H9 (cell line): ENCODE results near the gene ZNF382. TPM values are rescaled to one million over a fixed set of nuclear protein-coding genes. Genes with fewer than 3 reads are reported as not detected.

Experiments used
- DNase-seq: peaks from one replicate; pipeline ENCODE4 v3.0.0-alpha.2; 2017
- H2AFZ ChIP-seq: one replicate; pipeline ENCODE4 v1.6.1; 2013; ENCODE audit warnings: mild to moderate bottlenecking, low read length, control low read depth, moderate library complexity
- H2AK5ac ChIP-seq: 2 replicates; pipeline ENCODE4 v1.6.1; 2013; ENCODE audit warnings: low read length, control low read depth, mixed read lengths; ENCODE audit not compliant: insufficient read length
- H2BK120ac ChIP-seq: one replicate; pipeline ENCODE4 v1.6.1; 2013; ENCODE audit warnings: low read depth, mild to moderate bottlenecking, low read length, control low read depth, inconsistent platforms; ENCODE audit not compliant: poor library complexity, severe bottlenecking
- H2BK12ac ChIP-seq: 2 replicates; pipeline ENCODE4 v1.6.1; 2013; ENCODE audit warnings: low read length, control low read depth, mixed read lengths, low read depth; ENCODE audit not compliant: insufficient read length
- H2BK15ac ChIP-seq: 2 replicates; pipeline ENCODE4 v1.6.1; 2013; ENCODE audit warnings: low read depth, low read length, control low read depth
- H2BK20ac ChIP-seq: one replicate; pipeline ENCODE4 v1.6.1; 2013; ENCODE audit warnings: low read depth, mild to moderate bottlenecking, low read length, control low read depth, inconsistent platforms; ENCODE audit not compliant: poor library complexity, severe bottlenecking
- H2BK5ac ChIP-seq: 2 replicates; pipeline ENCODE4 v1.6.1; 2013; ENCODE audit warnings: low read length, control low read depth, mixed read lengths; ENCODE audit not compliant: insufficient read length
- H3K14ac ChIP-seq: 2 replicates; pipeline ENCODE4 v1.6.1; 2013; ENCODE audit warnings: low read length, control low read depth; ENCODE audit not compliant: insufficient read depth
- H3K18ac ChIP-seq: 2 replicates; pipeline ENCODE4 v1.6.1; 2013; ENCODE audit warnings: low read depth, mild to moderate bottlenecking, mixed read lengths, low read length, control low read depth; ENCODE audit not compliant: insufficient read length
- H3K23ac ChIP-seq: 2 replicates; pipeline ENCODE4 v1.6.1; 2013; ENCODE audit warnings: low read length, control low read depth, mixed read lengths, low read depth; ENCODE audit not compliant: insufficient read length
- H3K23me2 ChIP-seq: 2 replicates; pipeline ENCODE4 v1.6.1; 2013; ENCODE audit warnings: low read depth, mild to moderate bottlenecking, mixed read lengths, low read length, control low read depth; ENCODE audit not compliant: insufficient read length, poor library complexity, severe bottlenecking
- H3K27ac ChIP-seq: 2 replicates; pipeline ENCODE4 v1.5.1; 2013; ENCODE audit warnings: low read length, control low read depth, mixed read lengths, low read depth; ENCODE audit not compliant: insufficient read length
- H3K27me3 ChIP-seq: 2 replicates; pipeline ENCODE4 v1.6.1; 2013; ENCODE audit warnings: low read length, control low read depth, inconsistent platforms; ENCODE audit not compliant: insufficient read depth
- H3K4ac ChIP-seq: 2 replicates; pipeline ENCODE4 v1.6.1; 2013; ENCODE audit warnings: low read depth, mild to moderate bottlenecking, control low read depth, inconsistent platforms, low read length, moderate library complexity
- H3K4me1 ChIP-seq: 2 replicates; pipeline ENCODE4 v1.6.1; 2013; ENCODE audit warnings: low read length, control low read depth, inconsistent platforms; ENCODE audit not compliant: insufficient read depth
- H3K4me2 ChIP-seq: 2 replicates; pipeline ENCODE4 v1.6.1; 2013; ENCODE audit warnings: low read length, control low read depth, mixed read lengths; ENCODE audit not compliant: insufficient read length, insufficient read depth
- H3K56ac ChIP-seq: 2 replicates; pipeline ENCODE4 v1.6.1; 2013; ENCODE audit warnings: low read depth, mild to moderate bottlenecking, mixed read lengths, low read length, control low read depth; ENCODE audit not compliant: insufficient read length
- H3K79me1 ChIP-seq: 2 replicates; pipeline ENCODE4 v1.6.1; 2013; ENCODE audit warnings: low read depth, mild to moderate bottlenecking, moderate library complexity, low read length, control low read depth, inconsistent platforms; ENCODE audit not compliant: insufficient read depth, poor library complexity, severe bottlenecking
- H3K79me2 ChIP-seq: 2 replicates; pipeline ENCODE4 v1.6.1; 2013; ENCODE audit warnings: low read length, control low read depth, inconsistent platforms; ENCODE audit not compliant: insufficient read depth
- H3K9ac ChIP-seq: 2 replicates; pipeline ENCODE4 v1.6.1; 2013; ENCODE audit warnings: low read length, control low read depth, mixed read lengths; ENCODE audit not compliant: insufficient read length; ENCODE audit errors: extremely low read depth
- H3K9me3 ChIP-seq: one replicate; pipeline ENCODE4 v1.6.1; 2013; ENCODE audit warnings: low read depth, low read length, inconsistent platforms; ENCODE audit not compliant: control insufficient read depth
- H3T11ph ChIP-seq: one replicate; pipeline ENCODE4 v1.6.1; 2013; ENCODE audit warnings: mild to moderate bottlenecking, low read length, control low read depth, inconsistent platforms
- H4K20me1 ChIP-seq: one replicate; pipeline ENCODE4 v1.6.1; 2013; ENCODE audit not compliant: control insufficient read depth, insufficient read length, insufficient read depth
- H4K5ac ChIP-seq: 2 replicates; pipeline ENCODE4 v1.6.1; 2013; ENCODE audit warnings: low read depth, mild to moderate bottlenecking, mixed read lengths, low read length, control low read depth; ENCODE audit not compliant: insufficient read length
- H4K8ac ChIP-seq: replicated peaks from 2 replicates; pipeline ENCODE4 v1.6.1; 2013; ENCODE audit warnings: low read length, control low read depth, mixed read lengths, low read depth; ENCODE audit not compliant: insufficient read length
- H4K91ac ChIP-seq: 2 replicates; pipeline ENCODE4 v1.6.1; 2013; ENCODE audit warnings: low read depth, mild to moderate bottlenecking, moderate library complexity, mixed read lengths, low read length, control low read depth; ENCODE audit not compliant: insufficient read length
- H3K27ac Mint-ChIP-seq, 3 experiments: 2 replicates in 2 of 3; 3 replicates in 1 of 3; pipeline ENCODE4 v1.8.0; 2020 to 2021; ENCODE audit warnings: mixed read lengths in 3 of 3, mild to moderate bottlenecking in 1 of 3, moderate library complexity in 1 of 3
- H3K27me3 Mint-ChIP-seq: 2 replicates; pipeline ENCODE4 v1.8.0; 2021; ENCODE audit warnings: low read depth, mild to moderate bottlenecking, moderate library complexity, mixed read lengths
- H3K36me3 Mint-ChIP-seq, 3 experiments: 2 replicates in 2 of 3; 3 replicates in 1 of 3; pipeline ENCODE4 v1.8.0; 2020 to 2021; ENCODE audit warnings: low read depth in 3 of 3, mixed read lengths in 3 of 3; ENCODE audit not compliant: insufficient read depth in 1 of 3
- H3K4me1 Mint-ChIP-seq, 2 experiments: 2 replicates each; pipeline ENCODE4 v1.8.0; 2020; ENCODE audit warnings: mixed read lengths in 2 of 2
- H3K4me3 Mint-ChIP-seq, 2 experiments: 2 replicates in 1 of 2; 3 replicates in 1 of 2; pipeline ENCODE4 v1.8.0; 2020 to 2021; ENCODE audit warnings: mild to moderate bottlenecking in 2 of 2, mixed read lengths in 2 of 2, moderate library complexity in 1 of 2
- H3K9me3 Mint-ChIP-seq, 2 experiments: 2 replicates in 1 of 2; 3 replicates in 1 of 2; pipeline ENCODE4 v1.8.0; 2020; ENCODE audit warnings: mild to moderate bottlenecking in 2 of 2, mixed read lengths in 2 of 2, moderate library complexity in 1 of 2
- CTCF ChIP-seq: fragments of 200-600 bp; sonication (generic); conservative IDR thresholded peaks from 3 replicates; pipeline ENCODE4 v1.8.0; 2021; ENCODE audit warnings: antibody characterized with exemption, mild to moderate bottlenecking
- WGBS: extraction: QIAGEN DNeasy Blood & Tissue Kit; methylation state at CpG from one replicate; pipeline ENCODE4 v1.1.7; 2013; ENCODE audit warnings: missing lambda C conversion rate, low lambda C conversion rate, mixed read lengths; ENCODE audit not compliant: insufficient read length; ENCODE audit errors: extremely low coverage; 5-methylcytosine and 5-hydroxymethylcytosine counted together
- total RNA-seq: library from RNA; stranded (reverse); gene quantifications from 2 replicates; pipeline ENCODE4 v1.2.1, GENCODE V29; 2021

ZNF382 gene
- total RNA-seq, 1 experiment from 2014 or later = 10.8 TPM

- no peak overlapping the region for H2BK20ac ChIP-seq
- H2AK5ac ChIP-seq = no peak overlapping the region
- Mint-ChIP-seq H3K27ac (no peak overlapping the region), H3K4me1 (peaks cover 10 to 14% of the 10 kb centered on the region in 2 experiments), H3K36me3 (peaks cover 49 to 62% (median 51%) of the 10 kb centered on the region in 3 experiments), H3K4me3 (no peak overlapping the region), H3K27me3 (no peaks in the 10 kb centered on the region), H3K9me3 (peaks cover 3 to 17% of the 10 kb centered on the region in 2 experiments; a peak in 4 of 5 replicates)
- H3K56ac ChIP-seq = no peak overlapping the region
- no peak overlapping the region for H4K91ac ChIP-seq
- WGBS = no CpG with 5 or more reads among the region's 3 CpGs
- H3T11ph ChIP-seq = no peak overlapping the region
- H2BK15ac ChIP-seq = no peak overlapping the region
- H3K4ac ChIP-seq = no peak overlapping the region
- no peaks in the 10 kb centered on the region for H4K20me1 ChIP-seq
- no peak overlapping the region for H3K14ac ChIP-seq
- H3K23ac ChIP-seq = no peak overlapping the region
- H3K27me3 ChIP-seq = no peaks in the 10 kb centered on the region
- H3K4me1 ChIP-seq = no peaks in the 10 kb centered on the region
- H2AFZ ChIP-seq = no peak overlapping the region
- no peak overlapping the region for H2BK12ac ChIP-seq
- H3K79me1 ChIP-seq = no peaks in the 10 kb centered on the region
- no peak overlapping the region for H2BK120ac ChIP-seq
- no peak overlapping the region for H4K5ac ChIP-seq
- no peak overlapping the region for H4K8ac ChIP-seq
- H3K79me2 ChIP-seq = peaks cover 2% of the 10 kb centered on the region; the same call in 1 of the 2 replicates
- no peak overlapping the region for H3K9ac ChIP-seq
- H3K27ac ChIP-seq = no peak overlapping the region
- peaks cover 6% of the 10 kb centered on the region for H3K23me2 ChIP-seq
- no peak overlapping the region for H3K4me2 ChIP-seq
- no peak for DNase-seq
- H2BK5ac ChIP-seq = no peak overlapping the region
- no peak for TF ChIP-seq CTCF
- no peak overlapping the region for H3K18ac ChIP-seq
- H3K9me3 ChIP-seq = no peaks in the 10 kb centered on the region
Observed at GRCh38 chr19:36577271-36577996, 27.7 kb upstream of the ZNF382 start.
